ENCODE measurements around the gene MSRB1.
"Not testable (repeated sequence)": the region's sequence is repeated elsewhere in the genome, so short reads cannot be mapped to it uniquely, and the experiment has no call there.

DNA sequence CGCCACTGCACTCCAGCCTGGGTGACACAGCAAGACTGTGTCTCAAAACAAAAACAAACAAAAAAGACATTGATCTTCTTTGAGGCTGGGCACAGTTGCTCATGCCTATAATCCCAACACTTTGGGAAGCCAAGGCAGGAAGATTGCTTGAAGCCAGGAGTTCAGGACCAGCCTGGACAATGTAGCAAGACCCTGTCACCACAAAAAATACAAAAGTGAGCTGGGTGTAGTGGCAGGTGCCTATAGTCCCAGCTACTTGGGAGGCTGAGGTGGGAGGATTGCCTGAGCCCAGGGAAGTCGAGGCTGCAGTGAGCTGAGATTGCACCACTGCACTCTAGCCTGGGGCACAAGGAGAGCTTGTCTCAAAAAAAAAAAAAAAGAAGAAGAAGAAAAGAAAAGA is 45.3 kb downstream of the MSRB1 start:
- TF ChIP-seq, protein P1, sequence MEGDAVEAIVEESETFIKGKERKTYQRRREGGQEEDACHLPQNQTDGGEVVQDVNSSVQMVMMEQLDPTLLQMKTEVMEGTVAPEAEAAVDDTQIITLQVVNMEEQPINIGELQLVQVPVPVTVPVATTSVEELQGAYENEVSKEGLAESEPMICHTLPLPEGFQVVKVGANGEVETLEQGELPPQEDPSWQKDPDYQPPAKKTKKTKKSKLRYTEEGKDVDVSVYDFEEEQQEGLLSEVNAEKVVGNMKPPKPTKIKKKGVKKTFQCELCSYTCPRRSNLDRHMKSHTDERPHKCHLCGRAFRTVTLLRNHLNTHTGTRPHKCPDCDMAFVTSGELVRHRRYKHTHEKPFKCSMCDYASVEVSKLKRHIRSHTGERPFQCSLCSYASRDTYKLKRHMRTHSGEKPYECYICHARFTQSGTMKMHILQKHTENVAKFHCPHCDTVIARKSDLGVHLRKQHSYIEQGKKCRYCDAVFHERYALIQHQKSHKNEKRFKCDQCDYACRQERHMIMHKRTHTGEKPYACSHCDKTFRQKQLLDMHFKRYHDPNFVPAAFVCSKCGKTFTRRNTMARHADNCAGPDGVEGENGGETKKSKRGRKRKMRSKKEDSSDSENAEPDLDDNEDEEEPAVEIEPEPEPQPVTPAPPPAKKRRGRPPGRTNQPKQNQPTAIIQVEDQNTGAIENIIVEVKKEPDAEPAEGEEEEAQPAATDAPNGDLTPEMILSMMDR (IDR thresholded peaks at IDR 0.05) = not testable (repeated sequence)
- not testable (repeated sequence) for TF ChIP-seq EZH2 (IDR thresholded peaks at IDR 0.05; ENCODE audit: borderline replicate concordance, insufficient read depth, low read depth, low read length, poor library complexity, severe bottlenecking)
